Lung (tissue), 12 donors: ENCODE data around the gene CENPI. TPM values are rescaled to one million over a fixed set of nuclear protein-coding genes. Genes with fewer than 3 reads are reported as not detected.

Experiments
- ATAC-seq: fragments of 200-7000 bp; cut with Tn5 transposase; one replicate; pipeline ENCODE4 v1.9.1; 2020; ENCODE audit warnings: moderate number of reproducible peaks; ENCODE audit not compliant: insufficient read depth, low FRiP score
- DNase-seq, 3 donors: peaks; one replicate each; pipeline ENCODE4 v3.0.0-alpha.2; 2013 to 2017
- H3K27ac ChIP-seq, 2 donors: one replicate each; pipeline ENCODE4 v1.5.1; 2013; ENCODE audit warnings: mild to moderate bottlenecking in 2 of 2, moderate library complexity in 2 of 2, control low read depth in 1 of 2, inconsistent platforms in 1 of 2, low read depth in 1 of 2, low read length in 1 of 2
- H3K27me3 ChIP-seq, 3 donors: one replicate each; pipeline ENCODE4 v1.5.1; 2013; ENCODE audit warnings: low read length in 2 of 3; ENCODE audit not compliant: control insufficient read depth in 3 of 3, insufficient read depth in 3 of 3
- H3K36me3 ChIP-seq, 4 donors: one replicate each; pipeline ENCODE4 v1.5.1; 2013; ENCODE audit warnings: low read length in 4 of 4, mild to moderate bottlenecking in 1 of 4, moderate library complexity in 1 of 4; ENCODE audit not compliant: control insufficient read depth in 4 of 4, insufficient read depth in 4 of 4
- H3K4me1 ChIP-seq, 5 donors: one replicate each; pipeline ENCODE4 v1.5.1; 2013; ENCODE audit warnings: low read length in 5 of 5, mild to moderate bottlenecking in 2 of 5, moderate library complexity in 1 of 5; ENCODE audit not compliant: control insufficient read depth in 5 of 5, insufficient read depth in 5 of 5
- H3K4me3 ChIP-seq: one replicate; pipeline ENCODE4 v1.5.1; 2013; ENCODE audit warnings: mild to moderate bottlenecking, control low read depth, moderate library complexity
- H3K9ac ChIP-seq, 2 donors: one replicate each; pipeline ENCODE4 v1.5.1; 2013; ENCODE audit warnings: low read length in 2 of 2, control low read depth in 1 of 2; ENCODE audit not compliant: insufficient read depth in 1 of 2
- H3K9me3 ChIP-seq, 4 donors: one replicate each; pipeline ENCODE4 v1.5.1; 2013; ENCODE audit warnings: low read length in 3 of 4, mild to moderate bottlenecking in 1 of 4, moderate library complexity in 1 of 4; ENCODE audit not compliant: control insufficient read depth in 4 of 4, insufficient read depth in 3 of 4
- CTCF ChIP-seq: IDR thresholded peaks from 2 replicates; pipeline ENCODE4 v1.5.1; 2012; ENCODE audit warnings: mild to moderate bottlenecking; ENCODE audit errors: control extremely low read depth, extremely low read depth
- WGBS, 2 donors: extraction: QIAGEN DNeasy Blood & Tissue Kit; methylation state at CpG; one replicate each; pipeline ENCODE4 v1.1.7; 2013; 5-methylcytosine and 5-hydroxymethylcytosine counted together
- polyA plus RNA-seq, 2 donors: library from polyadenylated mRNA; stranded (reverse); fragments of 200-250 nt; gene quantifications; one replicate each; pipeline ENCODE4 v1.2.1, GENCODE V29; 2013
- total RNA-seq, 2 donors: library from RNA; depleted of rRNA in 1 of 2; stranded (reverse); fragments of >200 nt in 1 of 2; gene quantifications; one replicate each; pipeline ENCODE4 v1.2.1, GENCODE V29; 2014 to 2021
- donor health status: control.
- donor health status: control.
- donor health status: Bipolar disorder and iron deficiency.
- donor health status: healthy.
- donor health status: DM: yes; HTN: yes; CAD: no.

CENPI gene
- total and polyA plus RNA-seq, 4 donors: 0.69 to 7.5 (median 0.73) TPM

- no peaks in the 10 kb centered on the region for H3K4me1 ChIP-seq
- WGBS, 2 donors: 43 to 71% methylated on average over 3 of the region's 3 CpGs
- no peak for DNase-seq
- H3K27me3 ChIP-seq: no peaks in the 10 kb centered on the region
- no peaks in the 10 kb centered on the region for H3K36me3 ChIP-seq
- H3K27ac ChIP-seq: no peak overlapping the region
- TF ChIP-seq CTCF: no peak
- H3K4me3 ChIP-seq: no peak overlapping the region
- no peak for ATAC-seq
- no peak overlapping the region for H3K9ac ChIP-seq
- H3K9me3 ChIP-seq: no peaks in the 10 kb centered on the region
Measured at GRCh38 chrX:101057093-101057714, 40.8 kb upstream of the CENPI start.

GRCh38 chrX:101062176-101062575 is 35.8 kb upstream of the CENPI start:
- DNase-seq: no peak
- Histone ChIP-seq H3K27me3 (no peaks in the 10 kb centered on the region), H3K9me3 (no peaks in the 10 kb centered on the region), H3K4me3 (no peak overlapping the region), H3K4me1 (no peaks in the 10 kb centered on the region), H3K9ac (no peak overlapping the region), H3K27ac (no peak overlapping the region), H3K36me3 (no peaks in the 10 kb centered on the region)
- no peak for TF ChIP-seq CTCF
- ATAC-seq: no peak

GRCh38 chrX:101071582-101071981 is 26.4 kb upstream of the CENPI start:
- Histone ChIP-seq H3K27ac (no peak overlapping the region), H3K4me3 (no peak overlapping the region), H3K9ac (no peak overlapping the region), H3K27me3 (no peaks in the 10 kb centered on the region), H3K4me1 (no peaks in the 10 kb centered on the region), H3K36me3 (no peaks in the 10 kb centered on the region), H3K9me3 (peaks cover 0 to 2% (median 0%) of the 10 kb centered on the region in 4 donors)
- ATAC-seq (no peak), DNase-seq (no peak)
- no peak for TF ChIP-seq CTCF
- WGBS, 2 donors: 81 to 89% methylated on average over 3 of the region's 3 CpGs
